NCI-H187 (cell line): ENCODE data around the gene SLC22A6.

Experiments used
- DNase-seq, 2 experiments: peaks; one replicate each; lab custom pipeline; 2025; lab: John Stamatoyannopoulos, UW

The SLC22A6 gene, protein sequence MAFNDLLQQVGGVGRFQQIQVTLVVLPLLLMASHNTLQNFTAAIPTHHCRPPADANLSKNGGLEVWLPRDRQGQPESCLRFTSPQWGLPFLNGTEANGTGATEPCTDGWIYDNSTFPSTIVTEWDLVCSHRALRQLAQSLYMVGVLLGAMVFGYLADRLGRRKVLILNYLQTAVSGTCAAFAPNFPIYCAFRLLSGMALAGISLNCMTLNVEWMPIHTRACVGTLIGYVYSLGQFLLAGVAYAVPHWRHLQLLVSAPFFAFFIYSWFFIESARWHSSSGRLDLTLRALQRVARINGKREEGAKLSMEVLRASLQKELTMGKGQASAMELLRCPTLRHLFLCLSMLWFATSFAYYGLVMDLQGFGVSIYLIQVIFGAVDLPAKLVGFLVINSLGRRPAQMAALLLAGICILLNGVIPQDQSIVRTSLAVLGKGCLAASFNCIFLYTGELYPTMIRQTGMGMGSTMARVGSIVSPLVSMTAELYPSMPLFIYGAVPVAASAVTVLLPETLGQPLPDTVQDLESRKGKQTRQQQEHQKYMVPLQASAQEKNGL

DNA sequence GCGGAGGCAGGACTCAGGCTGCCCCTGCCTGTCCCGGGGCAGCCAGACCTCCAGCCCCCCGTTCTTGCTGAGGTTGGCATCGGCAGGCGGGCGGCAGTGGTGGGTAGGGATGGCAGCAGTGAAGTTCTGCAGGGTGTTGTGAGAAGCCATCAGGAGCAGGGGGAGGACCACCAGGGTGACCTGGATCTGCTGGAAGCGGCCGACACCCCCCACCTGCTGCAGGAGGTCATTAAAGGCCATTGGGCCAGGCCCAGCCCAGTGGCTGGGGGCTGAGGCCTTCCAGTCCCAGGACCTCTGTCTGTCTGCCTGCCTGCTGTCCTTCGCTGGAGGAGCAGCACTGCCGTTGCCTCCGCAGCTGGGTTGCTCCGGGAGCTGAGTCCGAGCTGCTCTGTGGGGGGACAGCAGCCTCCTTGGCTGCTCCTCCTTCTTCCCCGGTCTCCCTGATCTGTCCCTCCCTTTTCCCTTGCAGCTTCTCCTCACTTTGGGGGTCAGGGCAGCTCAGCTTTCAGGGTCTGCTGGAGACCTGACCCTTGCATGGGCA, at the start of gene SLC22A6:
Gene SLC22A6 (minus strand): TSS at position 517 of the 541 bp plus-strand sequence. CDS start 277 bp downstream, at position 240.
- no peak for DNase-seq

DNA sequence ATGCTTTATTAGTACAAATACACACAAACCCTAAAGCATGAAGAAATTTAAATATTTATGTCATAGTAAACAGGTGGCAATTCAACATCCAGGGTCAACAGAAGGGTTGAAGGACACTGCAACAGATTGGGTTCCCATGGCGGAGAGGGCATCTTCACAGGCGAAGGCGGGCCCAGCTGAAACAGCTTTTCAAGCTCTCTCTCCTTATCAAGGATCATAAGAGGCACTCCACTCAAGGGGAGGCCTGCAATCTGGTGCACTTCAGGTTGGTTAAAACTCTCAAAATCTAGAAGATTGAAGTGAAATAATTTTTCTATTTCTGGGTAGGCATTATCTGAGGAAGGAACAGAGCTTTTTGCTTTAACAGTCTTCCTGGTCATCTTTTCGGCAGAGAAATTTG, 47.7 kb upstream of the SLC22A6 start:
- no peak for DNase-seq

DNA sequence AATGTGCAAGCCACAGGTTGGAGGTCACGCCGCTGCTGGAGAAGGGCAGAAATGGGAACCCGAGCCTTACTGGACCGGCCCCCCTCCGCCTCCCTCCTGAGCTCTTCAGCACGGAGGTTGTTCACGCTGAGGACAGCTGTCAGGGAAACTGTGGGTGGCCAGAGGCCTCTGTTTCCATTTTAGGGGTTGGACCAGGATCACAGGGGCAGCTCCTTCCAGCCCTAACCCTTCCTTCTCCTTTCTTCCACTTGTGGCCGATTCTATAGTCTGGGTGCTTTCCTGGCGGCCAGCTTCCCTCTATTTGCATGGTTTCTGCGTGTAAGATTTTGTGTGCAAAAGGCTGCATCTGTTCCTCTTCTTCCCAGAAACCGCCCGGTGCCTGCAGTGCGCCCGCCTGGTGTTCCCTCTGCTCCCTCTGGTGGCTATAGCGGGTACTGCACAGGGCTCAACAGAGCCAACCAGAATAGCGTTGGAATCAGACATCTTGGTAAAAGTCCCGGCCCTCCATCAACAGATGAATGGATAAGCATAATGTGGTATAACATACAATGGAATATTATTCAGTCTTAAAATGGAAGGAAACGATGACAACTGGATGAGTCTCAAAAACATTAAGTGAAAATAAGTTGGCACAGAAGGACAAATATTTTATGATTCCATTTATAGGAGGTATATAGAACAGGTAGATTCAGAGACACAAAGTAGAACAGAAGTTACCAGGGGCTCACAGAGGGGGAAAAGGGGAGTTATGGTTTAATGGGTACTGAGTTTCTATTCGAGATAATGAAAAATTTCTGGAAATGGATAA, 39.3 kb upstream of the SLC22A6 start:
- peak; percentile 51 to 61 for DNase-seq

DNA sequence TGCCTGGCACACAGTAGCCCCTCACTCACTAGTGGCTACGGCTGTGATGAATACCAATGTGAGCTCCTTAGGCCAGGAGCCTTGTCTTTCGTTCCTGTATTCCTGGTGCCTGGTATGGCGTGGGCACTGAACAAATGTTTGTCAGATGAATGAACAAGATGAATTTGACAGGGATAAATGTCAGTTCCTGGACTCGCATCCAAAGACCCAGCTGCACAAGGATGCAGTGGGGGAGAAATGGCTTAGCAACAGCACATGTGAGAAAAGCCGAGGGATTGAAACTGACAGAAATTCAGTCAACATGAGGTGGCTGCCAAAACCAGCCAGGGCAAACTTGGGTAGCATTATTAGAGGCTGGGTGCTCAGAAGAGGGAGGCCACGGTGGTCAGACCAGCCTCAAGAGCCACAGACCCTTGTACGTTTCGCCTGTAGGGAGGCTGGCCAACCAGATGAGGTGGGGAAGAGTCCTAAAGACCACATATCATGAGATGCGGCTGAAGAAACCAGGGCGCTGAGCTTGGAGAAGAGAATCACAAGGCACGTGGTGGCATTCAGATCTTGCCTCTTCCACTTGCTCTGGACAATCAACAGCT, 38.6 kb upstream of the SLC22A6 start:
- DNase-seq = no peak

DNA sequence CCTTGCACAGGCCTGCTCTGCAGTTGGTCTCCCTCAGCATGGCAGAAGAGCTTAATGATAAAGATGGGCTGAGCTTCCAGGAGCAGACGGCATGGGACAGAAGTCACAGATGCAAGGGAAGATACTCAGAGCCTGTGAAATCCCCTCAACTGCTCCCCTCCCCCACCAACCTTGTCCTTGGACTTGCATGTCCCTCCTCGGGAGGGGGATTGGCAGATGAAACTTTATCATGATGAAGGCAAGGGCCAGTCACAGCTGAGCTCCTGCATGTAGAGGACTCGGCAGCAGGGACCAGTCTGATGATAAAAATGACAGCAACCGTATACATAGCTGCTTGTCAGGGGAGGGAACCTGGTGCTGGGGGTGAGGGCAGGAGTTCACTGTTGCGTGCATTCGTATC, 37.7 kb upstream of the SLC22A6 start:
- no peak for DNase-seq

DNA sequence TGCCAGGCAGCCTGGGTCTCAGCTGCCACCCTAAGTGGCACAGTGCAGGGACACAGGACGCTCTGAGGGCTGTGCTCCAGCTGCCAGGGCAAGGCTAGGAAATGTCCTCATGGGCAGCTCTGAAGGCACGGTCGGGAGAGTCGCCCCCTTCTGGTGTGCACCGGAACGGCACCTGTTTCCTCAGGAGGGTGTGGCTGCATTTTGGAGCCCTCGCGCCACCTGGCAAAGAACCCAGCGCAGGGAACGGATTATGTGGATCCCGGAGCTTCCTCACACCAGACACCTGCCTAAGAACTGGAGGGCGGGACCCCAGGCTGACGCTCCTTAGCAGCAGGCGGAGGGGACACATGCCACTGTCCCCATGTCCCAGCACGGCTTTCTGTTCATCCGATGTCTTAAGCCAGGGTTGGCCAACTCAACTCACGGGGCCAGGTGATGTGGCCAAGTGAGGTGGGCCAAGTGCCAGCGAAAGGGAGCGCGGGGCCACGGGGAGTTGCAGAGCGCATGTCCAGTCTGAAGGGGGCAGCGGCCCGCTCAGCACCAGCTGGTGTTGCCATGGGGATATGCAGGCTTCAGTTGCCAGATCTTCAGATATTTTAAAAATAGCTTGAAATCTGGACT, 36.0 kb upstream of the SLC22A6 start:
- no peak for DNase-seq

DNA sequence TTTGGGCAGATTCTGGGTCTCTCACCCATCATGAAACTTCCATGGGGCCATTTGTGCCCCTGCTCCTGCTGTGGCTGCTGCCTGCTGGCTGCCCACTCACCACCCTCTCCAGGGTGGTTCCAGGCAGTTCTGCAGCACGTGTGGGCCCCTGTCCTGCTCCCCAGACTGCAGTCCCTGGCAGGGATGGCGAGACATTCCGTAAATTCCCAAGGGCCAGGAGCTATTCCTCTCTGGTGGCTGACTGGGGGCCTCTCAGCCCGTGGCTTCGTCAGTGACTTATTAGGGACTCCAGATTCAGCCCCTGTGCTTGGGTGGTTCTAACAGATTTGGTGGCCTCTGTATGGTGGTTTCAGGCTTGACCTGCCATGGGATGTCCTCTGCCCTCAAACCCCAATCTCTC, 34.7 kb upstream of the SLC22A6 start:
- DNase-seq = no peak

DNA sequence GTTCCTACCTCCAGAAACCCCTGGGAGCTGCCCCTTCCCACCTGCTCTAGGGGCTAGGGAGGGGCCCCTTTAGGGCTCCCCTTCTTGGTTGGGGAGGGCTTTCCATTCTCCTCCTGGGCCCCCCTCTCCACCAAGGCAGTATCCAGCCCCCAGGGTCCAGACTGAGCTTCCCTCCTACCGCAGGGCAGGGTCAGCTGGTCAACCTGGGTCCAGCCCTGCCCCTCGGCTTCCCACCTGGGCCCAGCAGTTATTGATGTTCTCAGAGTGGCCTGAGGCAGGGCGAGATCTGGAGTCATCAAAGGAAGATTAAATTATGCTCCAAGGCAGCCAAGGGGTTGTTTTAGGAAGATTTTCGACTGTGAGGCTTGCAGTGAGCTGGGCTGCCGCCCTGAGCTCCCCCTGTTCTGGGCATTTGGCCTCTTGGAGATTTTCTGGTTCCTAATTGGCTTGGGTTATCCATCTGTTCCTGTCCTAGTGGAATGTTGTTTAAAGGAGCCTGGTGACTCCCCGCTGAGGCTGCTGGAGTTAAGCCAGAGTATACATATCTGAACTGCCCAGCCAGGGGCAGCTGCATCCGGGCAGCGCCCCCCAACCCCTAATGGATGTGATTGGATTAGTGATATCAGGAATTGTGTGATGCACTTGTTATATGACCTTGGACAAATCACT, 32.7 kb upstream of the SLC22A6 start:
- DNase-seq = no peak

DNA sequence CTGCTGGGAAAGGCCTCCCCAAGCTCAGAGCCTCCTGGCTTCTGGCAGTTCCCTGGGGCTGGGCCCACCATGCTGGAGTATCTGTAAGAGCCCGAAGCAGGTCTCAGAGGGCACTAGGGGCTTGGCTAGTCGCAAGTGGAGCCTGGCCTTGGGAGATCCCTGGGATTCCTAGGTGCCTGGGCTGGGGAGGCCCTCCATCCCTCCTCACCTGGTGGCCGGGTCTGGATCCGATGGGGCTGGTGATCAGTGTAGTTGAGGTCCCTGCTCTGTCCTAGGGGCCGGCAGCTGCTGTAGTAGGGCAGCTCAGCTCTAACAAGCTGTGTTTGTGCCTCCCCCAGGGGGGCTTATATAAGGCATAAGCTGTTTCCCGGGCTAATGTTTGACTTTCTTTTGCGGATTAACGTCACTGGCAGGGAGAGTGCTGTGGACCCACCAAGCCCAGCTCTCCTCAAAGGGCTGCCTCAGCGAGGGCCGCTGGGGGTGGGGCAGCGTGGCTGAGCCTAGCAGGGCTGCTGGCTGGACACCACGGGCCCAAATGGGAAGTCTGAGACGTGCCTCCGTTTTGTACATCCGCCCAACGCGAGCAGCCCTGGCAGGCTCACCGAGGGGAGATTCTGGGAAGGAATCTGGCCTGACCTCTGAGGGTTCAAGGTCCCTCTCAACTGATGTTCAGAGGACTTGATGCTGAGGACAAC, 30.9 kb upstream of the SLC22A6 start, which contains the start of gene SLC22A8:
Gene SLC22A8 (minus strand): TSS at position 321 of the 695 bp plus-strand sequence. CDS start 883 bp downstream, outside the sequence.
- no peak for DNase-seq

DNA sequence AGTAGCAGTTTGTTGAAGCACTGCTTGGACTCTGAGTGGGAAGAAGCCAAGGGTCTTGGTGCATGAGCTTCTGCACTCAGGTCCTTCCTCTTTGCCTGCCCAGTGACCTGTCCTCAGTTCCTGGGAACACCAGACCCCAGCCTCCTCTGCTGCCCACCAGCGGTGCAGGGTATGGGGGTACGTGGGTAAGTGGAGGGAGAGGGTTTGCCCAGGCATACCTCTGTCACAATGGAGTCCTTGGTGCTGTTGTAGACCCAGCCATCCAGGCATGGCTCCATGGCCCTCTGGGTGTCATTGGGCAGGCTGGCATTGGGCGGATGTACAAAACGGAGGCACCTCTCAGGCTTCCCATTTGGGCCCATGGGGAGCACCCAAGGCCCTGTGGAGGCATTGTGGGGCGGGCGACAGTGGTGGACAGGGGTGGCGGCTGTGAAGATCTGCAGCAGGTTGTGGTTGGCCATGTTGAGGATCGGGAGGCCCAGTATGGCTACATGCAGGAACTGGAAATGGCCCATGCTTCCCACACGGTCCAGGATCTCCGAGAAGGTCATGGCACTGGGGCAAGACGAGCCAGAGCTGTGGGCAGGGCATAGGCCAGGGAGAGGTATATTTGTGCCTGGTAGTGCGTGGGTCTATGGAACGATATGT, 29.8 kb upstream of the SLC22A6 start:
- no peak for DNase-seq

DNA sequence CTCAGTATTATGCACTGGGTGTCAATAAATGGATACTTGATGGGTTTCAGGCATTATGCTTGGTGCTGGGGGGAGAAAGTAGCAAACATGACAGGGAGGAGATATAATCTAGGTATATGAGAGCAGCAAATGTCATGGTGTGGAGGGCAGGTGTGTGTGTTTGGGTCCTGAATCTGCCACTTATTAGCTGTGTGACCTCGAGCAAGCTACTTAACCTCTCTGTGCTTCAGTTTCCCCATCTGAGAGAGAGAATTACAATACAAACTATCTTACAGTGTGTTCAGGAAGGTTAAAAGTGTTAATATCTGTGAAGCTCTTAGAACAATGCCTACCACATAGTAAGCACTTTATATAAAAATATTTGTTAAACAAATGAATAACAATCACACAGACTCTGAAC, 28.1 kb upstream of the SLC22A6 start:
- no peak for DNase-seq

DNA sequence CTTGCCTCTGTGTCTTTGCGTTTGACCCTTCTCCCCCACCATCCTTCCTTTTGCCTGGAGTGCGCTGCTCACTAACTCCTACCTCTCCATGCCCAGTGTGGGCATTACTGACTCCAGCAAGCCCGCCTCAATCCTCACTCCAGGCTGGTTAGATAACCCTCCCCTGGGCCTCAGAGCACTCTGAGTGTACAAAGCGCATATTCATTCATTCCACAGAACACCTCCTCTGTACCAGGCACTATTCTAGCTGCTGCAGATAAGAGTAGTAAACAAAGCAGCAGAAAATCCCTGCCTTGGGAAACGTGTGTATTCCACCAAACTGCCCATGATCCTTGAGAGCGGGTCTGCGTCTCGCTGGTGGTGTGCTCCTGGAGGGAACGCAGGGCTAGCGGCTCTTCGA, 27.7 kb upstream of the SLC22A6 start:
- no peak for DNase-seq

DNA sequence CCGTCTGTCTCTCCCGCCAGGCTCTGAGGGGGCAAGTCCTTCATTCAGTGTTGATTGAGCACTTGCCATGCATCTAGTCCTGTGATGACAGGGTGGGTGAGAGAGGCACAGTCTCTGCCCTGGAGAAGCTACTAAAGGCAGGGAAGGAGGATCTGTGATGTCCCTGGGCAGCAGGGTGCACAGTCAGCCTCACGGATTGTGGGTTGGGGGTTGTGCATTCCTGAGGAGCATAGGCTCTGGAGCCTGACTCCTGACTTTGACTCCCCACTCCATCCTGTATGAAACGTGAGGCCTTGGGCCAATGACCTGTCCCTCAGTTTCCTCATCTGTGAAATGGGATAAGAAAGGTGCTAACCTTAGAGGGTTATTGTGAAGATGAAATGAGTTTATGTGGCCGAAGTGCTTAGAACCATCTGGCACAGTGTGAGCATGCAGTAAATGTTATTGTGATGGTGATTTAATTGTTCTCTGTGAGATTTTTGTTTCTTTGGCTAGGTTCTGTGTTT, 26.2 kb upstream of the SLC22A6 start:
- DNase-seq = no peak

DNA sequence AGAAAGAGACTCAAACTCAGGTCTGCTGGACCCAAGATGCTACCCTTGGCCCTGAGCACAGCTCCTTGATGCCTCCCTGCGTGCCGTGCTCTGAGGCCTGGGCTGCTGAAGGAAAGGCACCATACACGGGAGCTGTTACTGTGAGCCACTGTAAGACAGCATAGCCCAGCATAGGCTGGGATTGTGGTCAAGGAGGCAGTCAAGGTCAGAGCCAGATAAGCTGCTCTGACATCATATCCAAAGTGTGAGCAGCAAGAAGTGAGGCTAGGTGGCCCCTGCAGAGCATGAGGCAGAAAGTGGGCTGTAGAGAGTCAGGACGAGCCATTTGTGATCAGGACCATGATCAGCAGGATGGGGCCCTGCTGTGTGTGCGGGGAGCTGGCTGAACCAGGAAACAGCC, 23.2 kb upstream of the SLC22A6 start:
- DNase-seq = no peak

DNA sequence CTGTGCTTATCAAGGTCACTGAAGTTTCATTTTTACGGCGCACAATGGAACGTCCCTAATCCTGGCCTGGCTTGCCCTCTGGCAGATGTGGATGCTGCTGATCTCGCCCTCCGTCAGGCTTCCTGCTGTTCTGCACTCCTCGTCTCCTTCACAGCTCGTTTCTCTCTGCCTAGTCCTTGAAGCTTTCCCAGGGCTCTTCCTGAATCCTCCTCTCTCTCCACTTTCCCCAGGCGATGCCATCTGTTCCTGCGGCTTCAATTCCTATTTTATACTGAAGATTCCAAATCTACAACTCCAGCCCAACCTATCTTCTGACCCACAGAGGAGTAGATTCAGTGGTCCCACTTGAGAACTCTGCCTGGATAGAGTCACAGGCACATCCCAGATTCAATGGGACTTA, 16.7 kb upstream of the SLC22A6 start:
- DNase-seq = no peak

DNA sequence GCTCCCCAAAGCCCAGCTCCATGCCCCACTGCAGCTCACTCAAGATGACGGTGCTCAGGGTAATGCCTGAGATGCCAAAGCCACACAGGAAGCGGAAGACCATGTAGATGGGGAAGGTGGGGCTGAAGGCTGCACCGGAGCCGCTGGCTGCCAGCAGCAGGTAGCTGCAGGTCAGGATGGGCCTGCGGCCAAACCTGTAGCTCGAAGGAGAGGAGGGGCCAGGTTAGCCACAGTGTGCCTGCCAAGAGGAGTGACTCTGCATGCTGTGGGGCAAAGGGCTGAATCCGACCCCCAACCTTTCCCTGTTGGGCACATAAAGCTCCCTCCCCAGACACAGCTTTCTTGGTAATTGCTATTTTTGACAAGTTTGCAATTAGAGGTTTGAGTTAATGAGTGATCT, 14.9 kb upstream of the SLC22A6 start:
- no peak for DNase-seq

DNA sequence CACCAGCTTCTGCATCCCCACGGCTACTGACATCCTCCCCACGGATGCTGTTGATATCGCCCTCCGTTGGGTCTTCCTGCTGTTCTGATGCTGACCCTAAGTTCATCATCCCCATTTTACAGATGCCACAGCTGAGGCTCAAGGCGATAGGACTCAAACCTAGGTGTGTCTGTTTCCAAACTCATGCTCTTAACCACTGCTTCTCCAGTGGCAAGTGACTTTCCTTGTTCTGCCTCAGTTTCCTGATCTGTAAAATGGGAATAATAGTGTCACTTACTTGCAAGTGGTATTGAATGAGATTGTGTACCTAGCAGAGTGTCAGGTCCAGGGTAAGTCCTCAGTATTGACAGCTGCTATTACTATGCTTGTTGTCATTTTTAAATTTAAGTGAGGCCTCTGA, 14.4 kb upstream of the SLC22A6 start:
- DNase-seq = no peak

DNA sequence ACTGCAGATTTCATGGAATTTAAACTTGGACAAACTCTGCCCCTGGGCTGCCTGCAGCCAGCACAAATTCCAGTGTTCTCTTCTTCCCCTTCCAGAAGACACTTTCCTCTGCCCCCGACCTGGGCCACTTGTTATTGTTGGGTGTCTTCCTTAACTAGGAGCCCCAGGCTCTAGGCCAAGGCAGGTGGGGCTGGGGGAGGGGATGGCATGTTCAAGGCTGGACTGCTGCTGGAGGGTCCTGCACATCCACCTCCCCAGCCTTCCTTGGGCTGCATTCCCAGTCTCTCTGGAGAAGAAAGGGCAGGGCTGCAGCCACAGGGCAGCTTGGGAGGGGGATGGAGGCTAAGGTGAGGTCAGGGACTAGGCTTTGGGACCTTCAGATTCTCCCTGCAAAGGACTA, 11.5 kb upstream of the SLC22A6 start:
- DNase-seq = no peak

DNA sequence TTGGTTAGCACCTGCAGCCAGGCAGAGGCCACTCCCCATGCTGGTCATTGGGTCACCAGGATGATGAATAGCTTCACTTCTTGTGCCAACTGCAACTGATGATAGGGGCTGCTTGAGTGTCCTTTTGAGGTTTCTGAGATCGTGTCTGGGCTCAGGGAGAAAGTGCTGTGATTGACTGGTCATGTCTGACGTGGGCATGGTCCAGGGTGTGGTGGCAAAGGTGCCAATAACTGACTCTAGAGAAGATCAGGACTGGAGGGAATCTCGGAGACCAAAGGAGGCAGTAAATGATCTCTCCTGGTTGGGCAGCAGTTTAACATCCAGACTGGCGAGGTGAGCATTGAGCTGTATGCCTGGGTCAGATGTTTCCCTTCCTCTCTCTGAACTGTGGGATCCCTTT, 10.0 kb upstream of the SLC22A6 start:
- DNase-seq = no peak

DNA sequence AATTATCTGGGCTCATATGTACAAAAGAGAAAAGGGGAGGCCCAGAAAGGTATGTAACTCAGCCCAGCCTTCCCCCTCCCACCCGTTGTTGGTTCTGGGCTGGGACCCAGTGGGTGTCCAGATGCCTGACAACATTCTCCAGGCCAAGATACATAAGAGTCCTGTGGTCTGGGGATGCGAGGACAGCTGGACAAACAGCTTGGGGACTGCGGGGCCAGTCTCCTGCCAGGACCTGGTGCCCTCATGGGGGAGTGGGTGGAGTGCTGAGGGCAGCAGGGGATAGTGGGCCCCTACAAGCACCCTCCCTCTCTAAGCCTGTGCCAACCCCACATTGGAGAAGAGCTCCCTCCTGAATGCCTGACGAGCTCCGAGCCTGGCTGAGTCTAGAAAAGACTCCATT, 3.5 kb upstream of the SLC22A6 start:
- DNase-seq = no peak
